A549 treated with GW870086 at 1 μM for 4 hours (cell line): ENCODE measurements around the gene TLR4. TPM values are rescaled to one million over a fixed set of nuclear protein-coding genes. Genes with fewer than 3 reads are reported as not detected.

ENCODE experiments used
- total RNA-seq: library from RNA; stranded (reverse); fragments of 200-300 nt; extraction: Qiagen RNA extraction; gene quantifications from 5 replicates; pipeline ENCODE4 v1.2.3, GENCODE V29; 2022; ENCODE audit warnings: low read depth

TLR4 gene
- total RNA-seq, result 0.08 to 0.16 TPM (median 0.10 TPM) in 5 replicates

GRCh38 chr9:117704024-117704575, at the start of gene TLR4:
TLR4 (plus strand) TSS chr9:117704403; CDS start chr9:117704473, 70 bp downstream.

